ENCODE results near the gene SSU72.
"Not testable (repeated sequence)": the region's sequence is repeated elsewhere in the genome, so short reads cannot be mapped to it uniquely, and the experiment has no call there.

The SSU72 gene

DNA sequence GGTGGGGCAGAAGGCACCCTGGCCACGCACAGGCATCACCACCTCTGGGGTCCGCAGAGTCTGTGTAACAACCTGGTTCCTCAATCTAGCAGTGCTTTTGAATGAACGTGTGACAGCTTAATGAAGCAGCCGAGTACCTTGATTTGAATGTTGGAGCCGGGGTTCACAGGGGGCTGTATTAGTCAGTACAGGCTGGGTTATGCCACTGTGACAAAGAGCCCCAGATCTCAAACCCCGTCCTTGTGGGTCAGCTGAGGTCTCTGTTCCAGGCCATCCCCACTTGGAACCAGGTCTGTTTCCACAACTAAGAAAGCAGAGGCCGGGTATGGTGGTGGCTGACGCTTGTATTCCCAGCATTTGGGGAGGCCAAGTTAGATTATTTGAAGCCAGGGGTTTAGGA is 44.7 kb downstream of the SSU72 start:
- no peak for DNase-seq (ENCODE audit: extremely low read depth in 1 of 2, low read depth in 1 of 2)

DNA sequence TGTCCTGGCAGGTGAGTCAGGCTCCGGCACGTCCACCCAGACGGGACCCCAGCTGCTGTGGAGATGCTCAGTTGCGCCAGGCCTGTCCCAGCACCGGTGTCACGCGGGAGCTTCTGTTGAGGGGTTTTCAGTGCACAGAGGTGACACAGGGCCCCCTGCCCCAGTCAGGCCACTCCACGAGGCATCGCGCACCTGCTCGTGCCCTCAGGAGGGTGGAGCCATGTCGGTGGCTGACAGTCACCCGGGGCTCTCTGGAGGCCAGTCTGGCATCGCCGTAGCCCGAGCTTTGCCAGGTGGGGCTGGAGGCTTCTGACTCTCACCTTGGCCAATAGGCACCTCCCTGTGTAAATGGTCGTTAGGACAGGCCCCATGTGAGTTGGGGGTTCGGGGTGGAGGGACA is 45.3 kb downstream of the SSU72 start:
- DNase-seq (ENCODE audit: extremely low read depth in 1 of 2, low read depth in 1 of 2): no peak

DNA sequence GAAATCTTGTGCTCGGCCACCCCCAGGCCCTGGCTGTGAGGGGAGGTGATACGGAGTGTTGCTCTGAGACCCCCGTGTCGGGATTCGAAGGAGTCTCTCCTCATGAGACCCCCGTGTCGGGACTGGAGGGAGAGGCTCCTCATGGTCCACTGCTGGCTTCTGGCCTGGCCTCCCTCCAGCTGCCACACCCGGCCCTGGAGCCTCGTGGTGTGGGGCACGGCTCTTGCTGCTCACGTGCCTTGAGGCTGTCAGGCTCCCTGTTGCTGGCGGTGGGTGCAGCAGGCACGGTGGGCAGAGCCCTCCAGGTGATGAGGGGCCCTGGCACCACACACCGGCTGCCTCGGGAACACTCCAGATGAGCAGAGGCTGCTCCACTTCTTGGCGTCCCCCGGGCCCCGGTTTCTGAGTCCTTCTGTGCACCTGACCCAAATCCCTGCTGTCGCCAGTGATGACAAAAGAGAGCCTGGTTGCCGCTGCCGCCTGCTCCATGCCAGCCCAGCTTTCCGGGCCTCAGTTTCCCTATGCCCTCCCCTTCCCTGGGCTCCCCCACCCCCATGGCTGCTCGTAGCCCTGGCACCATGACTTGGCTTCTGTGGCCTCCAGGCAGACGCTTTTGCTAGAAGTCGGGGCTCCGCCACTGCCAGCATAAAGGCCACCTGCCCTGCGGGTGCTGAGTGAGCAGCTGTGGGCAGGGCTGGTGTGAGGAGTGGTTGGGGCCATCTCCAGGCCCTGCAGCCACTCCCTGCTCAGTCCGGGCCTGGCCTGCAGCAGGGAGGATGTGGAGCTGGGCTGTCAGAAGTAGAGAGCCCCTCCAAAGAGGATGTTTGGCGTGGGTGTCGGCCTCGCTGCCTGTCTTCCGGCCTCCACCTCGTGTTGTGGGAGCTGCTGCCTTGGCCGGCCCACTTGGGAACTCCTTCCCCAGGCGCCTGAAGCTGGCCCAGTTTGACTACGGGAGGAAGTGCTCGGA is 46.1 kb downstream of the SSU72 start:
- DNase-seq (ENCODE audit: extremely low read depth in 1 of 2, low read depth in 1 of 2): no peak

GRCh38 chr1:1527092-1527816 is 47.4 kb downstream of the SSU72 start:
- no peak for DNase-seq (ENCODE audit: extremely low read depth in 1 of 2, low read depth in 1 of 2)

DNA sequence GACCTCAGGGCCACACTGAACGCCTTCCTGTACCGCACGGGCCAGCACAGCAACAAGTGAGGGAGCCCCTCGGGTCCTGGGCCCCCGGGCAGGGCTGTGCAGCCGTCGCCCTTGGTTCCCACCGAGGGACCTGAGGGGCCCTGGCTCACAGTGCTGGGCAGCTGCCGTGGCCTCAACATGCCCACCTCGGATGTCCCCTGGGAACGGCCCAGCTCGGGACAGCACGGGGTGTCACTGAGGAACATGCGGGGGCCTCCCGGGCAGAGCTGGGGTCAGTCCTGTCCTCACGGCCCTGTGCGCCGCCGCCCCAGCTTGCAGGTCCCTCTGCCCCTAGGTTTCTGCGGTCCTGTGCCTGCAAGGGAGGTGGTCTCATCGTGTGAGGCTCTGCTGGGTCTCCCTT is 48.2 kb downstream of the SSU72 start:
- not testable (repeated sequence) for DNase-seq (ENCODE audit: extremely low read depth in 1 of 2, low read depth in 1 of 2)

GRCh38 chr1:1524750-1525383 is 49.8 kb downstream of the SSU72 start:
- not testable (repeated sequence) for DNase-seq (ENCODE audit: extremely low read depth in 1 of 2, low read depth in 1 of 2)

DNA sequence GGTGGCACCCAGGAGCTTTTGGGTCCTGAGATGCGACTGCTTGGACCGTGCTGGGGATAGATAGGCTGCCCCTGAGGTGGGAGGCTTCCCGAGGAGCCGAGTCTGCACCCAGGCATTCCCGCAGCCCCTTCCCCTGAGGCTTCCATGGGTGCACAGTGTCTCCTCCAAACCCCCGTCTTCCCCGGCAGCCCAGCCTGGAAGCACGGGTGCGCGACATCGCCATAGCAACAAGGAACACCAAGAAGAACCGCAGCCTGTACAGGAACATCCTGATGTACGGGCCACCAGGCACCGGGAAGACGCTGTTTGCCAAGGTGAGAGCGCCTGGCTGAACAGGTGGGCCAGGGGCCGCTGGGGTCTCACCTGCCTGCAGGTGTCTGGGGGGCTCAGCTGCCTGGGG is 51.0 kb downstream of the SSU72 start:
- not testable (repeated sequence) for DNase-seq (ENCODE audit: extremely low read depth in 1 of 2, low read depth in 1 of 2)

DNA sequence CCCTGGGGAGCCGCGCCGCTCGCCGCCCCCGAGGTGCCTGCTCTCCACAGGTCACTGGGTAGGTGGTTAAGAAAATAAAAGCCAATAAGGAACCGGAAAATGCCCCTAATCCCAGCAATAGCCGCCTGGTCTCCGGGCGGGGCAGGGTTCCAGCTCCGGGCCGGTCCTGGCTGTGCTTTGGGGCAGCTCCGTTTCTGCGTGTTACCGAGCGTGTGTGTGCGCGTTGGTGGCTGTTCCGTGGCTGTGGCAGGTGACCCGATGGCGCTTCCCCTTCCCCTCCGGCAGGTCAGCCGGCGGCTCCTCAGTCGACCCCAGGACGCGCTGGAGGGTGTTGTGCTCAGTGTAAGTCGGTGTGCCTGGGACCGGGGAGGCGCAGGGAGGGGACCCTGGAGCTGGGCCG is 51.4 kb downstream of the SSU72 start:
- DNase-seq (ENCODE audit: extremely low read depth in 1 of 2, low read depth in 1 of 2): not testable (repeated sequence)

GRCh38 chr1:1522536-1522935 is 52.1 kb downstream of the SSU72 start:
- not testable (repeated sequence) for DNase-seq (ENCODE audit: extremely low read depth in 1 of 2, low read depth in 1 of 2)

DNA sequence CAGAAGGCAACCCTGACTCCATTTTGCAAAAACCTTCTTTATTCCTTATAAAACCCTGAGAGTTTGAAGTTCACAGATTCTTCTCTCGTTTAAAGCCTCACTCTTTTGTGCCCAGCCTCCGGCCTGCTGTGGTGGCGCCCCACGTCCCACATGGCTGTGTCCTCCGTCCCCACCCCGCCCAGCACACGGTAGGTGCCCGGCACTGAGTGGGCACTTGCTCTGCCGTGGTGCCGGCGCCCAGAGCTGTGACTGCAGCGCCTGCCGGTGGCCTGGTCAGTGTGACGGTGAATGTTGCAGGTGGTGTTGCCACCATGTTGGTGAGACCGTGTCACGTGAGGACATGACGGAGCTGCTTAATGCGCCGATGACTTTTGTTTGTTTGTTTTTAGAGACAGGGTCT is 53.3 kb downstream of the SSU72 start:
- DNase-seq (ENCODE audit: extremely low read depth in 1 of 2, low read depth in 1 of 2): no peak

DNA sequence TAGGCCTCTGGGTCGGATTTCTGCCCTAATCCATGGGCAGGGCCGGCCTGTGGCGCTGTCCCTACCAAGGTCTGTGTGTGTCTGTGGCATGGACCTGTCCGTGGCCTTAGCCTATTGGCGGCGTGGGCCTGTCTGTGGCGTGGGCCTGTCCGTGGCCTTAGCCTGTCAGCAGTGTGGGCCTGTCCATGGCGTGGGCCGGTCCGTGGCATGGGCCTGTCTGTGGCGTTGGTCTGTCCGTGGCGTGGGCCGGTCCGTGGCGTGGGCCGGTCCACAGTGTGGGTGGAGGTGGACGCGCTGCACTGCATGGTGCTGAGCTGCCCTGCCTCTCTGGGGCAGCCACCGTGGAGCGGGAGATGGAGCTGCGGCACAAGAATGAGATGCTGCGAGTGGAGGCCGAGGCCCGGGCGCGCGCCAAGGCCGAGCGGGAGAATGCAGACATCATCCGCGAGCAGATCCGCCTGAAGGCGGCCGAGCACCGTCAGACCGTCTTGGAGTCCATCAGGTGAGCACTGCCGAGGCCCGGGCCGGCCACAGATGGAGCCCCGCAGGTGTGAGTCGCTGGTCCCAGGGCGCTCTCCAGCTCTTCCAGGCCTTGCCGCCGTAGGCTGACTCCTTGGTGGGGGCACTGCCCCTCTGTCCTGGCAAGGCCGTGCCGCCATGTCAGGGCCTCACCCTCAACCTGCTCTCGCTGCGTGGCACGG is 54.7 kb downstream of the SSU72 start:
- DNase-seq (ENCODE audit: extremely low read depth in 1 of 2, low read depth in 1 of 2): not testable (repeated sequence)

GRCh38 chr1:1518621-1519007 is 56.0 kb downstream of the SSU72 start:
- DNase-seq (ENCODE audit: extremely low read depth in 1 of 2, low read depth in 1 of 2): not testable (repeated sequence)

- DNase-seq (ENCODE audit: extremely low read depth in 1 of 2, low read depth in 1 of 2): no peak
Observed at GRCh38 chr1:1517973-1518620, 56.6 kb downstream of the SSU72 start.

GRCh38 chr1:1516923-1517322 is 57.7 kb downstream of the SSU72 start:
- DNase-seq (ENCODE audit: extremely low read depth in 1 of 2, low read depth in 1 of 2): not testable (repeated sequence)

DNA sequence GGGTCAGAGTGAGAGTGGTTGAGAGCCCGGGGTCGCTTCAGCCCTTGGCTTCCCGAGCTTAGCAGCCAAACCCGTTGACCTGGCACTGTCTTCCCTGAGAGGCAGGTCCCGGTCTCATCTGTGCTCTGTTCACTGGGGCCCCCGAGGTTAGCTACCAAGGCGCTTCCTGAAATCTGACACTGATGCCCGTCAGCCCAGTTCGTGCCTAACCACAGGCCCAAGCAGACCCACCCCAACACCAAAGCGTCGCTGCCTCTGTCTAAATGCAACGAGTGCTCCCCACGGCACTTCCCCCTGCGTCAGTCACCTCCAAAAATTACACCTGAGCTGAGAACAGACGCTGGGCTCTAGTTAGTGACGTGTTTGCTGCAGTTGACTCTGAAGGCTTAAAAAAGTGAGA is 60.3 kb downstream of the SSU72 start:
- DNase-seq (ENCODE audit: extremely low read depth in 1 of 2, low read depth in 1 of 2): not testable (repeated sequence)

- DNase-seq (ENCODE audit: extremely low read depth in 1 of 2, low read depth in 1 of 2): not testable (repeated sequence)
Observed at GRCh38 chr1:1513675-1514074, 61.0 kb downstream of the SSU72 start.

- DNase-seq (ENCODE audit: extremely low read depth in 1 of 2, low read depth in 1 of 2): not testable (repeated sequence)
Observed at GRCh38 chr1:1512425-1512824, 62.2 kb downstream of the SSU72 start.

GRCh38 chr1:1511533-1512285 is 63.0 kb downstream of the SSU72 start, which contains the start of gene ATAD3A:
TSS of gene ATAD3A (plus strand) at chr1:1512162. CDS start at chr1:1512269, 107 bp downstream.
- DNase-seq (ENCODE audit: extremely low read depth in 1 of 2, low read depth in 1 of 2): peak; percentile 89 to 90

DNA sequence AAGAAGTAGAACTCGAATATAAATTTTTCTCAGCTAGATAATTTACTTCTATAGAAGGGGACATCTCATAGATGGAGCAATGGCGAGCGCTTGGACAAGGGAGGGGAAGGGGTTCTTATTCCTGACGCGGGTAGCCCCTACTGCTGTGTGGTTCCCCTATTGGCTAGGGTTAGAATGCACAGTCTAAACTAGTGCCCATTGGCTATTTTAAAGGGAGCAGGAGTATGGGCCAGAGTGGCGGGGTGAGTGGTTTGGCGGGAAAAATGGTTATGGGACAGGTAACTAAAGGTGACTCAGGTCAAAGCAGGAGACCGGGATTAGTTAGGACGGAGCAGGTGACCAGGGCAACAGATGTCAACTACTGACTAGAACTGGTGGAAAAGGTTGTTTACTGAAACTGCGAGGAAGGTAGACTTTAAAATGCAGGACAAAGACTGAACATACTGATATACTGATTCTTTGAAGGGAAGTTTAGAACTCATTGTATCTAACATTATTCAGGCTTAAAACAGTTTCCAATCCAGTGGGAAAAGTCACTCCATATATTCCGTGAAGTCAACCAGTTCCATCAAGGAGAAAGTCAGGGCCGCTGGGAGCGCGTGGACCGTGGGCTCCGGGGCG is 63.6 kb downstream of the SSU72 start:
- DNase-seq (ENCODE audit: extremely low read depth in 1 of 2, low read depth in 1 of 2): no peak

All from activated CD8-positive, alpha-beta memory T cell treated with anti-CD3 and anti-CD28 coated beads for 1 hour (primary cell).